KOPT-K1 (cell line): Measurements from ENCODE around the gene TMEM255A.

Source experiments
- H3K27ac ChIP-seq: fragments of 200-600 bp; sonication (generic); 2 replicates; pipeline ENCODE4 v1.5.1; 2016; ENCODE audit warnings: antibody characterized with exemption, mild to moderate bottlenecking, low read depth, low read length; ENCODE audit not compliant: poor library complexity, severe bottlenecking
- H3K36me3 ChIP-seq: fragments of 200-600 bp; sonication (generic); 2 replicates; pipeline ENCODE4 v1.5.1; 2017; ENCODE audit warnings: antibody characterized with exemption, mild to moderate bottlenecking, low read length, moderate library complexity; ENCODE audit not compliant: insufficient read depth
- H3K9me3 ChIP-seq: fragments of 200-600 bp; sonication (generic); 2 replicates; pipeline ENCODE4 v1.5.1; 2017; ENCODE audit warnings: antibody characterized with exemption, low read length, mild to moderate bottlenecking; ENCODE audit not compliant: insufficient read depth, poor library complexity, severe bottlenecking

Gene TMEM255A

DNA sequence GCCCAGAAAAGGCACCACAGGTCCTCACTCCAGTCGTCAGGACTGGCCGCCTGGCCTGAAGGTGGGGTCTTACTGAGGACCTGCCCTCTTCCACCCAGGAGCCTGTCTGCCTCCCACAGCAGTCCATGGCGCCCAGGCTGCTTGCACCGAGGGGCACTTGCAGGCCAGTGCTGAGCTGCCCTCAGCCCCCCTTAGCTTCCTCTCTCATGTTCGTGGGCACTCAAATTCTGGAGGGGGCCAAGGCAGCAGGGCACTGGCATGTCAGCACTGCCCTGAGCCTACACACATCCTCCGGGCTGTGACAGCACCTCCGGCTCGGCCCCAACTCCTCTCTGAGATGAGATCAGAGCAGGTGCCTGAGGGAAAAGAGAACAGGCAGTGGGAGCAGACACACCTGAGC, 87.9 kb downstream of the TMEM255A start:
- H3K36me3 ChIP-seq: no peaks in the 10 kb centered on the region
- H3K9me3 ChIP-seq: no peaks in the 10 kb centered on the region
- H3K27ac ChIP-seq: no peak overlapping the region

GRCh38 chrX:120213438-120214265, 97.6 kb downstream of the TMEM255A start:
- no peak overlapping the region for H3K27ac ChIP-seq
- no peaks in the 10 kb centered on the region for H3K9me3 ChIP-seq
- no peaks in the 10 kb centered on the region for H3K36me3 ChIP-seq
